HG03045 (cell line): ENCODE results near the gene PADI2.
A peak's percentile ranks its signal among the peaks of the same experiment; 100 is the strongest.

Experiments used
- ATAC-seq: cut with Tn5 transposase; IDR thresholded peaks from one replicate; pipeline ENCODE4 v1.9.1; 2021; ENCODE audit warnings: mild to moderate bottlenecking, moderate library complexity; ENCODE audit not compliant: unreplicated experiment

PADI2 gene

GRCh38 chr1:17119076-17119772 lies at the start of gene PADI2:
TSS of gene PADI2 (minus strand) at chr1:17119451. CDS start at chr1:17119371, 80 bp downstream.
- no peak for ATAC-seq

GRCh38 chr1:17168091-17168876 lies 49.0 kb upstream of the PADI2 start:
- no peak for ATAC-seq

- ATAC-seq, result no peak
Measured at GRCh38 chr1:17167786-17168090, 48.5 kb upstream of the PADI2 start.

- no peak for ATAC-seq
Measured at GRCh38 chr1:17167041-17167785, 48.0 kb upstream of the PADI2 start.

GRCh38 chr1:17165823-17166222 lies 46.6 kb upstream of the PADI2 start:
- no peak for ATAC-seq

GRCh38 chr1:17163789-17164666 lies 44.8 kb upstream of the PADI2 start:
- ATAC-seq, result no peak

GRCh38 chr1:17163371-17163770 lies 44.1 kb upstream of the PADI2 start:
- no peak for ATAC-seq

- no peak for ATAC-seq
Measured at GRCh38 chr1:17162941-17163340, 43.7 kb upstream of the PADI2 start.

GRCh38 chr1:17161926-17162800 lies 42.9 kb upstream of the PADI2 start:
- no peak for ATAC-seq

GRCh38 chr1:17161137-17161740 lies 42.0 kb upstream of the PADI2 start:
- no peak for ATAC-seq

GRCh38 chr1:17158961-17159360 lies 39.7 kb upstream of the PADI2 start:
- ATAC-seq, result no peak

- no peak for ATAC-seq
Measured at GRCh38 chr1:17156108-17156507, 36.9 kb upstream of the PADI2 start.

- ATAC-seq, result no peak
Measured at GRCh38 chr1:17155257-17155920, 36.1 kb upstream of the PADI2 start.

- ATAC-seq, result no peak
Measured at GRCh38 chr1:17149771-17150170, 30.5 kb upstream of the PADI2 start.

- ATAC-seq, result no peak
Measured at GRCh38 chr1:17148950-17149608, 29.8 kb upstream of the PADI2 start.

GRCh38 chr1:17145648-17146047 lies 26.4 kb upstream of the PADI2 start:
- no peak for ATAC-seq

- ATAC-seq, result no peak
Measured at GRCh38 chr1:17143760-17144159, 24.5 kb upstream of the PADI2 start.

GRCh38 chr1:17141441-17142197 lies 22.4 kb upstream of the PADI2 start:
- ATAC-seq, result peak; percentile 44
